ENCODE measurements around the gene AMBRA1.
A peak's percentile ranks its signal among the peaks of the same experiment; 100 is the strongest.

AMBRA1 gene

DNA sequence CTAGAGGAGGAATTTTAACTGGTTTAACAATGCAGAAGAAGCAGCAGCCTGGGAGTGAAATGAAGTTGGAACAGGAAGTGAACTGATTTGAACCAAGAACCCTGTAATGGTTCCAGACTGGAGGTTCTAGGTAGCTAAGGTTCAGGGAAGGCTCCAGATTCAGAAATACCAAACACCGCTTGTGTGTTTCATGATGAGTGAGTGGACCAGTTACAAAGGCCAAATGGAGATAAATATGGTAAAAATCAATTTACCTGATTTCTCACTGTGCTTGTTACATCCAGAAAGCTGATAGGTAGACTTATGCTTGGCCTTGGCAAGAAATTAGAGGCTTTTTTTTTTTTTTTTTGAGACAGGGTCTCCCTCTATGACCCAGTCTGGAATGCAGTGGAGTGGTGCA is 36.4 kb upstream of the AMBRA1 start:
- H3K36me3 ChIP-seq (ENCODE audit: control insufficient read depth in 1 of 2, insufficient read depth in 2 of 2, low read depth in 1 of 2, low read length in 2 of 2) = peaks cover 29 to 48% of the 10 kb centered on the region in 2 experiments
- H2AFZ ChIP-seq (ENCODE audit: low read depth, low read length) = no peak overlapping the region
- peaks cover 38% of the 10 kb centered on the region for H3K79me1 ChIP-seq (replicated peaks; ENCODE audit: low read length, poor library complexity, severe bottlenecking)
- no peak overlapping the region for H2AK5ac ChIP-seq (ENCODE audit: low read length, severe bottlenecking)
- WGBS = 100% methylated on average over 1 of the region's 1 CpG
- H3K27me3 ChIP-seq (ENCODE audit: control insufficient read depth in 1 of 2, insufficient read depth in 1 of 2, low read length in 2 of 2) = no peaks in the 10 kb centered on the region
- no peak overlapping the region for H2BK120ac ChIP-seq (ENCODE audit: low read depth, low read length)
- H3K9ac ChIP-seq (ENCODE audit: low read length) = no peak overlapping the region
- no peak overlapping the region for H2BK12ac ChIP-seq (ENCODE audit: low read length in 2 of 2)
- H3K4me3 ChIP-seq (ENCODE audit: insufficient read depth in 1 of 2, low read depth in 1 of 2, low read length in 2 of 2) = no peak overlapping the region
- H3K14ac ChIP-seq (ENCODE audit: low read length in 2 of 2) = no peak overlapping the region
- no peak overlapping the region for H4K91ac ChIP-seq (ENCODE audit: low read length)
- H3K4ac ChIP-seq (ENCODE audit: low read depth in 1 of 2, low read length in 2 of 2) = no peak overlapping the region
- H2BK15ac ChIP-seq (ENCODE audit: low read depth, poor library complexity, severe bottlenecking) = no peak overlapping the region
- no peaks in the 10 kb centered on the region for H3K9me3 ChIP-seq (ENCODE audit: control insufficient read depth, low read length)
- H2BK5ac ChIP-seq (ENCODE audit: low read depth, low read length, poor library complexity, severe bottlenecking) = no peak overlapping the region
- DNase-seq = no peak
- H3K4me1 ChIP-seq (ENCODE audit: control insufficient read depth, insufficient read depth, low read depth, low read length) = no peaks in the 10 kb centered on the region
- H3K27ac ChIP-seq (ENCODE audit: low read length, poor library complexity, severe bottlenecking) = no peak overlapping the region
- H3K18ac ChIP-seq (ENCODE audit: low read depth in 1 of 2, low read length in 2 of 2) = no peak overlapping the region
- H4K8ac ChIP-seq (ENCODE audit: low read length) = no peak overlapping the region
- no peak overlapping the region for H3K4me2 ChIP-seq (ENCODE audit: low read length, poor library complexity, severe bottlenecking)
- no peak overlapping the region for H3K23ac ChIP-seq (ENCODE audit: low read length in 2 of 2)

GRCh38 chr11:46628961-46629360 is 35.1 kb upstream of the AMBRA1 start:
- Histone ChIP-seq H2BK15ac (ENCODE audit: low read depth, poor library complexity, severe bottlenecking) (no peak overlapping the region), H3K9me3 (ENCODE audit: control insufficient read depth, low read length) (no peaks in the 10 kb centered on the region), H3K79me1 (replicated peaks; ENCODE audit: low read length, poor library complexity, severe bottlenecking) (peaks cover 40% of the 10 kb centered on the region), H3K4ac (ENCODE audit: low read depth in 1 of 2, low read length in 2 of 2) (no peak overlapping the region), H4K8ac (ENCODE audit: low read length) (no peak overlapping the region), H3K23ac (ENCODE audit: low read length in 2 of 2) (no peak overlapping the region), H2BK12ac (ENCODE audit: low read length in 2 of 2) (no peak overlapping the region), H3K14ac (ENCODE audit: low read length in 2 of 2) (no peak overlapping the region), H3K4me2 (ENCODE audit: low read length, poor library complexity, severe bottlenecking) (no peak overlapping the region), H2BK5ac (ENCODE audit: low read depth, low read length, poor library complexity, severe bottlenecking) (no peak overlapping the region), H3K9ac (ENCODE audit: low read length) (no peak overlapping the region), H2BK120ac (ENCODE audit: low read depth, low read length) (no peak overlapping the region), H2AK5ac (ENCODE audit: low read length, severe bottlenecking) (no peak overlapping the region), H3K27ac (ENCODE audit: low read length, poor library complexity, severe bottlenecking) (no peak overlapping the region), H4K91ac (ENCODE audit: low read length) (no peak overlapping the region), H3K36me3 (ENCODE audit: control insufficient read depth in 1 of 2, insufficient read depth in 2 of 2, low read depth in 1 of 2, low read length in 2 of 2) (peaks cover 34 to 60% of the 10 kb centered on the region in 2 experiments), H3K27me3 (ENCODE audit: control insufficient read depth in 1 of 2, insufficient read depth in 1 of 2, low read length in 2 of 2) (no peaks in the 10 kb centered on the region), H2AFZ (ENCODE audit: low read depth, low read length) (no peak overlapping the region), H3K4me3 (ENCODE audit: insufficient read depth in 1 of 2, low read depth in 1 of 2, low read length in 2 of 2) (no peak overlapping the region), H3K18ac (ENCODE audit: low read depth in 1 of 2, low read length in 2 of 2) (no peak overlapping the region), H3K4me1 (ENCODE audit: control insufficient read depth, insufficient read depth, low read depth, low read length) (no peaks in the 10 kb centered on the region)
- no peak for DNase-seq
- 88% methylated on average over 2 of the region's 6 CpGs for WGBS

GRCh38 chr11:46625406-46625805 is 31.6 kb upstream of the AMBRA1 start:
- H2BK120ac ChIP-seq (ENCODE audit: low read depth, low read length) = no peak overlapping the region
- H4K8ac ChIP-seq (ENCODE audit: low read length) = no peak overlapping the region
- H3K9ac ChIP-seq (ENCODE audit: low read length) = no peak overlapping the region
- no peak overlapping the region for H3K14ac ChIP-seq (ENCODE audit: low read length in 2 of 2)
- no peak overlapping the region for H3K23ac ChIP-seq (ENCODE audit: low read length in 2 of 2)
- H3K36me3 ChIP-seq (ENCODE audit: control insufficient read depth in 1 of 2, insufficient read depth in 2 of 2, low read depth in 1 of 2, low read length in 2 of 2) = peaks cover 32 to 60% of the 10 kb centered on the region in 2 experiments
- H3K27me3 ChIP-seq (ENCODE audit: control insufficient read depth in 1 of 2, insufficient read depth in 1 of 2, low read length in 2 of 2) = no peaks in the 10 kb centered on the region
- no peak overlapping the region for H2BK12ac ChIP-seq (ENCODE audit: low read length in 2 of 2)
- WGBS = 96% methylated on average over 3 of the region's 3 CpGs
- no peak overlapping the region for H3K4ac ChIP-seq (ENCODE audit: low read depth in 1 of 2, low read length in 2 of 2)
- peaks cover 34% of the 10 kb centered on the region for H3K79me1 ChIP-seq (replicated peaks; ENCODE audit: low read length, poor library complexity, severe bottlenecking)
- H3K27ac ChIP-seq (ENCODE audit: low read length, poor library complexity, severe bottlenecking) = no peak overlapping the region
- DNase-seq = no peak
- H3K18ac ChIP-seq (ENCODE audit: low read depth in 1 of 2, low read length in 2 of 2) = no peak overlapping the region
- H3K4me1 ChIP-seq (ENCODE audit: control insufficient read depth, insufficient read depth, low read depth, low read length) = no peaks in the 10 kb centered on the region
- H2BK5ac ChIP-seq (ENCODE audit: low read depth, low read length, poor library complexity, severe bottlenecking) = no peak overlapping the region
- no peak overlapping the region for H2AK5ac ChIP-seq (ENCODE audit: low read length, severe bottlenecking)
- H3K4me3 ChIP-seq (ENCODE audit: insufficient read depth in 1 of 2, low read depth in 1 of 2, low read length in 2 of 2) = no peak overlapping the region
- no peak overlapping the region for H3K4me2 ChIP-seq (ENCODE audit: low read length, poor library complexity, severe bottlenecking)
- no peak overlapping the region for H4K91ac ChIP-seq (ENCODE audit: low read length)
- H2BK15ac ChIP-seq (ENCODE audit: low read depth, poor library complexity, severe bottlenecking) = no peak overlapping the region
- H3K9me3 ChIP-seq (ENCODE audit: control insufficient read depth, low read length) = no peaks in the 10 kb centered on the region
- H2AFZ ChIP-seq (ENCODE audit: low read depth, low read length) = no peak overlapping the region

- peaks cover 14% of the 10 kb centered on the region for H3K79me1 ChIP-seq (replicated peaks; ENCODE audit: low read length, poor library complexity, severe bottlenecking)
- H2BK12ac ChIP-seq (ENCODE audit: low read length in 2 of 2) = no peak overlapping the region
- no peak overlapping the region for H3K27ac ChIP-seq (ENCODE audit: low read length, poor library complexity, severe bottlenecking)
- no peak overlapping the region for H4K8ac ChIP-seq (ENCODE audit: low read length)
- peaks cover 7% of the 10 kb centered on the region for H3K4me1 ChIP-seq (ENCODE audit: control insufficient read depth, insufficient read depth, low read depth, low read length)
- H3K4me2 ChIP-seq (ENCODE audit: low read length, poor library complexity, severe bottlenecking) = peak overlapping the region; percentile 50
- peak overlapping the region in 1 of 2 experiments; percentile 100 for H3K4me3 ChIP-seq (ENCODE audit: insufficient read depth in 1 of 2, low read depth in 1 of 2, low read length in 2 of 2)
- no peak for DNase-seq
- H2BK5ac ChIP-seq (ENCODE audit: low read depth, low read length, poor library complexity, severe bottlenecking) = no peak overlapping the region
- H2BK120ac ChIP-seq (ENCODE audit: low read depth, low read length) = no peak overlapping the region
- H3K14ac ChIP-seq (ENCODE audit: low read length in 2 of 2) = no peak overlapping the region
- no peak overlapping the region for H2BK15ac ChIP-seq (ENCODE audit: low read depth, poor library complexity, severe bottlenecking)
- H2AFZ ChIP-seq (ENCODE audit: low read depth, low read length) = no peak overlapping the region
- no peak overlapping the region for H3K4ac ChIP-seq (ENCODE audit: low read depth in 1 of 2, low read length in 2 of 2)
- peak overlapping the region; percentile 100 for H3K9ac ChIP-seq (ENCODE audit: low read length)
- no peak overlapping the region for H3K23ac ChIP-seq (ENCODE audit: low read length in 2 of 2)
- H3K27me3 ChIP-seq (ENCODE audit: control insufficient read depth in 1 of 2, insufficient read depth in 1 of 2, low read length in 2 of 2) = no peaks in the 10 kb centered on the region
- H4K91ac ChIP-seq (ENCODE audit: low read length) = no peak overlapping the region
- H3K9me3 ChIP-seq (ENCODE audit: control insufficient read depth, low read length) = no peaks in the 10 kb centered on the region
- peaks cover 15 to 25% of the 10 kb centered on the region in 2 experiments for H3K36me3 ChIP-seq (ENCODE audit: control insufficient read depth in 1 of 2, insufficient read depth in 2 of 2, low read depth in 1 of 2, low read length in 2 of 2)
- no peak overlapping the region for H3K18ac ChIP-seq (ENCODE audit: low read depth in 1 of 2, low read length in 2 of 2)
- 89% methylated on average over 6 of the region's 6 CpGs for WGBS
- no peak overlapping the region for H2AK5ac ChIP-seq (ENCODE audit: low read length, severe bottlenecking)
Observed at GRCh38 chr11:46618837-46619236, 25.0 kb upstream of the AMBRA1 start.
